ENCODE data around the gene UNC79.

Gene UNC79

DNA sequence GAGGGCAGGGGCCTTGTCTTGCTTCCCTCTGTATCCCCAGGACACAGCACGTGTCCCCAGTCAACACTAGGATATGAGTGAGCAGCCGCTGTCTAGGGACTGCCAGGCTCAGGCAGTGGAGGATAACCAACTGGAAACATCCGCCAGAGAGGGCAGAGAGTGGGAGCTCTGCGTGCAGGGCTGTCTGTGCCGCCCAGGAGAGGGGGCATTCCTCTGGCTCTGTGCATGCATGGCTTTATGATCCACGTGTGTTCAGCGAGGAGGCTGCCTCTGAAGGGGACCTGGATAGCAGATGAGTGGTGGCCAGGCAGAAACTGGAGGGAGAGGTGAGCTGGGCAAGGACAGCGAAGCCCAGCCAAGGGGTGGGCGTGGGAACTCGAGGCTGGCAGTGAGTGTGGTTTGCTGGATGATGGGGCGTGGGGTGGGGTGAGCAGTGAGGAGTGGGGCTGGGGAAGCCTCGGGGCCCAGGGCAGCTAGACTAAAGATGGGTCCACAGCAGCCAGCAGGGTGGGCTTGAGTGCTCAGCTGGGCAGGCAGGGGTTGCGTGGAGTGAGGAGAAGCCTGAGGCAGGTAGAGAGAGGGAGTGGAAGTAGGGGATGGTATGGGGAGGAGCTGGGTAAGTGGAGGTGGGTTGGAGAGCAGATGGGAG is 284.7 kb downstream of the UNC79 start:
- TF ChIP-seq, protein P1, sequence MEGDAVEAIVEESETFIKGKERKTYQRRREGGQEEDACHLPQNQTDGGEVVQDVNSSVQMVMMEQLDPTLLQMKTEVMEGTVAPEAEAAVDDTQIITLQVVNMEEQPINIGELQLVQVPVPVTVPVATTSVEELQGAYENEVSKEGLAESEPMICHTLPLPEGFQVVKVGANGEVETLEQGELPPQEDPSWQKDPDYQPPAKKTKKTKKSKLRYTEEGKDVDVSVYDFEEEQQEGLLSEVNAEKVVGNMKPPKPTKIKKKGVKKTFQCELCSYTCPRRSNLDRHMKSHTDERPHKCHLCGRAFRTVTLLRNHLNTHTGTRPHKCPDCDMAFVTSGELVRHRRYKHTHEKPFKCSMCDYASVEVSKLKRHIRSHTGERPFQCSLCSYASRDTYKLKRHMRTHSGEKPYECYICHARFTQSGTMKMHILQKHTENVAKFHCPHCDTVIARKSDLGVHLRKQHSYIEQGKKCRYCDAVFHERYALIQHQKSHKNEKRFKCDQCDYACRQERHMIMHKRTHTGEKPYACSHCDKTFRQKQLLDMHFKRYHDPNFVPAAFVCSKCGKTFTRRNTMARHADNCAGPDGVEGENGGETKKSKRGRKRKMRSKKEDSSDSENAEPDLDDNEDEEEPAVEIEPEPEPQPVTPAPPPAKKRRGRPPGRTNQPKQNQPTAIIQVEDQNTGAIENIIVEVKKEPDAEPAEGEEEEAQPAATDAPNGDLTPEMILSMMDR (IDR thresholded peaks at IDR 0.05): no peak
- no peaks in the 10 kb centered on the region for H3K79me2 ChIP-seq
- H3K27ac ChIP-seq: no peak overlapping the region
- H3K9ac ChIP-seq: no peak overlapping the region
- H3K4me3 ChIP-seq (ENCODE audit: low read depth, low read length): no peak overlapping the region
- H2AFZ ChIP-seq: no peak overlapping the region
- H3K36me3 ChIP-seq (ENCODE audit: control insufficient read depth, insufficient read depth, low read length): no peaks in the 10 kb centered on the region
- H3K9me3 ChIP-seq (ENCODE audit: control insufficient read depth, low read length): no peaks in the 10 kb centered on the region
- peaks cover 6% of the 10 kb centered on the region for H3K4me1 ChIP-seq
- H3K4me2 ChIP-seq (ENCODE audit: low read length): no peak overlapping the region
- no peaks in the 10 kb centered on the region for H3K27me3 ChIP-seq (ENCODE audit: control insufficient read depth, insufficient read depth, low read length)

- peaks cover 6% of the 10 kb centered on the region for H3K4me1 ChIP-seq
- no peak overlapping the region for H3K27ac ChIP-seq
- no peak overlapping the region for H3K4me2 ChIP-seq (ENCODE audit: low read length)
- H3K79me2 ChIP-seq: no peaks in the 10 kb centered on the region
- H3K4me3 ChIP-seq (ENCODE audit: low read depth, low read length): no peak overlapping the region
- H2AFZ ChIP-seq: no peak overlapping the region
- H3K27me3 ChIP-seq (ENCODE audit: control insufficient read depth, insufficient read depth, low read length): no peaks in the 10 kb centered on the region
- H3K9ac ChIP-seq: no peak overlapping the region
- TF ChIP-seq, protein P1 (IDR thresholded peaks at IDR 0.05): no peak
- H3K36me3 ChIP-seq (ENCODE audit: control insufficient read depth, insufficient read depth, low read length): no peaks in the 10 kb centered on the region
- no peaks in the 10 kb centered on the region for H3K9me3 ChIP-seq (ENCODE audit: control insufficient read depth, low read length)
Measured at GRCh38 chr14:93716002-93716745, 285.4 kb downstream of the UNC79 start.

GRCh38 chr14:93716746-93717667 is 286.3 kb downstream of the UNC79 start:
- no peaks in the 10 kb centered on the region for H3K36me3 ChIP-seq (ENCODE audit: control insufficient read depth, insufficient read depth, low read length)
- no peak overlapping the region for H3K4me3 ChIP-seq (ENCODE audit: low read depth, low read length)
- no peaks in the 10 kb centered on the region for H3K79me2 ChIP-seq
- peaks cover 6% of the 10 kb centered on the region for H3K4me1 ChIP-seq
- H3K4me2 ChIP-seq (ENCODE audit: low read length): no peak overlapping the region
- H3K9ac ChIP-seq: no peak overlapping the region
- H3K9me3 ChIP-seq (ENCODE audit: control insufficient read depth, low read length): no peaks in the 10 kb centered on the region
- TF ChIP-seq, protein P1 (IDR thresholded peaks at IDR 0.05): no peak
- no peaks in the 10 kb centered on the region for H3K27me3 ChIP-seq (ENCODE audit: control insufficient read depth, insufficient read depth, low read length)
- no peak overlapping the region for H2AFZ ChIP-seq
- H3K27ac ChIP-seq: no peak overlapping the region

DNA sequence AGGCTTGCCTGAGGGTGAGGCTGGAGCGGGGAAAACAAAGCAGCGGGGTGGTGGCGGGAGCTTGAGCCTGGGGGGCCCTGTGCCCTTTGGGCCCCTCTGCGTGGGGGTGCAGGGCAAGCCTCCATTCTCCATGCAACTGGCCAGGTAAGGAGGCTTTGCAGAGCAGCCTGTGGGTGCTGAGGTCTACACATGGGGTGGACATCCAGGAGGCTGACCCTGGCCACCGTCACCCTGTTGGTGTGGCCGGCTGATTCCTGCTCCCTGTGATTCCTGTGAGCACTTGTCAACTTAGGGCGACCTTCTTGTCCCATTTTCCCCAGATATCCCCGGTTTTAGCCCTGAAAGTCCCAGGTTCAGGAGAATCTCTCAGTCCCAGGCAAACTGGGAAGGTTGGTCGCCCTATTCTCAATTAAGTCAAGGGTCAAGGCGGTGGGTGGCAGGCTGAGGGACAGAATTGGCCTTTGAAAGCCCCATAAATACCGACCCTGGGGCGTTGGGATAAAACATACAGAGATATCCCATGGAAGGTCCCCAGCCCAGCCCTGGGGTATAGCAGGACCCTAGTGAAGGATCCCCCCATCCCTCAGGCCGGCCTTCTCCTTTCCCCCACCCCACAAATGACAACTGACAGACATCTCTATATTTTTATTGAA is 287.1 kb downstream of the UNC79 start:
- TF ChIP-seq, protein P1 (IDR thresholded peaks at IDR 0.05): no peak
- Histone ChIP-seq H3K9ac (no peak overlapping the region), H3K9me3 (ENCODE audit: control insufficient read depth, low read length) (no peaks in the 10 kb centered on the region), H3K4me1 (peaks cover under 1% of the 10 kb centered on the region), H3K27ac (no peak overlapping the region), H3K4me3 (ENCODE audit: low read depth, low read length) (no peak overlapping the region), H2AFZ (no peak overlapping the region), H3K79me2 (no peaks in the 10 kb centered on the region), H3K4me2 (ENCODE audit: low read length) (no peak overlapping the region), H3K36me3 (ENCODE audit: control insufficient read depth, insufficient read depth, low read length) (no peaks in the 10 kb centered on the region), H3K27me3 (ENCODE audit: control insufficient read depth, insufficient read depth, low read length) (no peaks in the 10 kb centered on the region)
